ENCODE results near the gene NOS1AP.

Gene NOS1AP

GRCh38 chr1:162271972-162272371, 202.5 kb downstream of the NOS1AP start:
- no peak for DNase-seq (ENCODE audit: low spot score)
- H3K27ac ChIP-seq, result no peak overlapping the region
- H3K4me3 ChIP-seq, result no peak overlapping the region
- TF ChIP-seq, protein P1, sequence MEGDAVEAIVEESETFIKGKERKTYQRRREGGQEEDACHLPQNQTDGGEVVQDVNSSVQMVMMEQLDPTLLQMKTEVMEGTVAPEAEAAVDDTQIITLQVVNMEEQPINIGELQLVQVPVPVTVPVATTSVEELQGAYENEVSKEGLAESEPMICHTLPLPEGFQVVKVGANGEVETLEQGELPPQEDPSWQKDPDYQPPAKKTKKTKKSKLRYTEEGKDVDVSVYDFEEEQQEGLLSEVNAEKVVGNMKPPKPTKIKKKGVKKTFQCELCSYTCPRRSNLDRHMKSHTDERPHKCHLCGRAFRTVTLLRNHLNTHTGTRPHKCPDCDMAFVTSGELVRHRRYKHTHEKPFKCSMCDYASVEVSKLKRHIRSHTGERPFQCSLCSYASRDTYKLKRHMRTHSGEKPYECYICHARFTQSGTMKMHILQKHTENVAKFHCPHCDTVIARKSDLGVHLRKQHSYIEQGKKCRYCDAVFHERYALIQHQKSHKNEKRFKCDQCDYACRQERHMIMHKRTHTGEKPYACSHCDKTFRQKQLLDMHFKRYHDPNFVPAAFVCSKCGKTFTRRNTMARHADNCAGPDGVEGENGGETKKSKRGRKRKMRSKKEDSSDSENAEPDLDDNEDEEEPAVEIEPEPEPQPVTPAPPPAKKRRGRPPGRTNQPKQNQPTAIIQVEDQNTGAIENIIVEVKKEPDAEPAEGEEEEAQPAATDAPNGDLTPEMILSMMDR (IDR thresholded peaks at IDR 0.05), result no peak

DNA sequence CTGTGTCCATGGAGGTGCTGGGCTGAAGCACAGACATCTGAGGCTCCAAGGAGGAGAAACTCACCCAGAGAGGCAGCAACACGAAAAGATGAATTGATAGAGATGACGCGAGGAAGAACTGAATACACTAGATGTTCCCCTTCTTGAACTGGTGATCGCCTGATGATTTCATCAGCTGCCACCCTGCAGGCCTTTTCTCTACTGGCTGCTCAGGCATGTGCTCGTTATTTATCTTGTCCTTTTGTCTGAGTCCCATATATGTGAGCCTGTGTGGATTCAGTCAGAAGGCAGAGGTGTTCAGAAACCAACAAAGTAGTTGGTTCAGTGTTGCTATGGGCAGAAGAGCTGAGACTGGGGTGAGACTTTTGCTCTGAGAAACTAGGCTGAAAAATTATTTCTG, 202.9 kb downstream of the NOS1AP start:
- DNase-seq (ENCODE audit: low spot score), result no peak
- TF ChIP-seq, protein P1 (IDR thresholded peaks at IDR 0.05), result no peak
- no peak overlapping the region for H3K27ac ChIP-seq
- H3K4me3 ChIP-seq, result no peak overlapping the region

DNA sequence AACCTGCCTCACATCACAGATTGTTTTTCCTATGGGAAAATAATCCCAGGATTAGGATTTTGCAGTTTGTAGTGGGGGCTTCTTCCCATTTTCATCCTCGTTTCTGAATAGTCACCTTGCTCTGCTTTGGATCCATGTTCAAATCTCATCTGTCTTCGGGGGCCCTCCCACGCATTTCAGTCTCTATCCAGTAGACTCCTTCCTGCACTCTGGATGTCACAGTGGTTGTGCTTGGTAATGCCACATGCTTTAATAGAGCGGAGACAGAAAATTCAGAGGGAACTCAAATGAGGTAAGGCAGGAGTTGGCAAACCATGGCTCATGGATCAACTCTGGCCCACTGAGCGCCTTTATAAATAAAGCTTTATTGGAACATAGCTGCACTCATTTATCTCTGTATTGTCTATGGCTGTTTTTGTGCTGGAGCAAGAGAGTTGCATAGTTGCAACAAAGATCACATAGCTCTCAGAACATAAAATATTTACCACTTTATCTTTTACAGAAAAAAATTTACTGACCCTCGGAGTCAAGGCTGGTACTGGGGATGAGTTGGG, 206.2 kb downstream of the NOS1AP start:
- TF ChIP-seq, protein P1 (IDR thresholded peaks at IDR 0.05), result no peak
- no peak overlapping the region for H3K27ac ChIP-seq
- H3K4me3 ChIP-seq, result no peak overlapping the region
- no peak for DNase-seq (ENCODE audit: low spot score)

GRCh38 chr1:162276493-162276892, 207.0 kb downstream of the NOS1AP start:
- TF ChIP-seq, protein P1 (IDR thresholded peaks at IDR 0.05), result no peak
- no peak overlapping the region for H3K27ac ChIP-seq
- no peak overlapping the region for H3K4me3 ChIP-seq
- DNase-seq (ENCODE audit: low spot score), result no peak

DNA sequence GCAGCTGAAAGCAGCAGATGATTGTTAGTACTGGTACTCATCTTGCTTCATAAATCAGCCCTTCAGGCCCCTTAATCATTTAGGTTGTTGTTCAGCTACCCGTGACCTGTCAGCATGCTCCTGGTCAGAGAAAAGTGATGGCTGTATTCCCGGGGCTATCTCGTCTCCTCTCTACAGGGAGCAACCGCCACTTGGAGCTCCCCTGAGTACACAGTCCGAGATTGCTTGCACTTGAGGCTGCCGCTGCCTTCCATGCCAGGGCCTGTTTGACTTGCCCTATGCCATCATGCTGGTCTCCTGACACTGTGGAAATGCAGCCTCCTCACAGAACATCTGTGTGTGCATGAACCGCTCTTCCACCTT, 209.6 kb downstream of the NOS1AP start:
- Histone ChIP-seq H3K4me3 (no peak overlapping the region), H3K27ac (no peak overlapping the region)
- TF ChIP-seq, protein P1 (IDR thresholded peaks at IDR 0.05), result no peak
- no peak for DNase-seq (ENCODE audit: low spot score)

- Histone ChIP-seq H3K27ac (no peak overlapping the region), H3K4me3 (no peak overlapping the region)
- no peak for DNase-seq (ENCODE audit: low spot score)
- TF ChIP-seq, protein P1 (IDR thresholded peaks at IDR 0.05), result no peak
Measured at GRCh38 chr1:162281426-162281825, 211.9 kb downstream of the NOS1AP start.

DNA sequence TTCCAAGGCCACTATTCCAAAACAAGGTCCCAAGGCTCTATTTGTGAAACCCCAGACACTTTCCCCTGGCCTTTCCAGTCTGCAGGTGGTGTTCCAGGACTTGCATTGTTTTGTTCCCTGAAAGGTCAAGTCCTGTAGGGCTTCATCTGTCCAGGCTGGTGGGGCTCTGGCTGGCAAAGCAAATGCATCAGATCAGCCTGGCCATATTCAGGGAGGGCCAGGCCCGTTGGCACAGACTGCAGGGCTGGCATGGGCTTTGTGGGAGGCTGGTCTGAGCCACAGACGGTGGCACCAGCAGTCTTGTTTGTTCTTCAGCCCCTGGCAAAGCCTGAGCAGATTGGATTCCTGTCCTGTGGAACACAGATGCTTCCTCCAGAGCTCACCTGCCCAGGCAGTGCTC, 214.2 kb downstream of the NOS1AP start:
- TF ChIP-seq, protein P1 (IDR thresholded peaks at IDR 0.05), result no peak
- H3K27ac ChIP-seq, result no peak overlapping the region
- H3K4me3 ChIP-seq, result no peak overlapping the region
- no peak for DNase-seq (ENCODE audit: low spot score)

All from coronary artery (tissue), 2 donors.